Measurements from ENCODE around the gene KHDC4.

KHDC4 gene

DNA sequence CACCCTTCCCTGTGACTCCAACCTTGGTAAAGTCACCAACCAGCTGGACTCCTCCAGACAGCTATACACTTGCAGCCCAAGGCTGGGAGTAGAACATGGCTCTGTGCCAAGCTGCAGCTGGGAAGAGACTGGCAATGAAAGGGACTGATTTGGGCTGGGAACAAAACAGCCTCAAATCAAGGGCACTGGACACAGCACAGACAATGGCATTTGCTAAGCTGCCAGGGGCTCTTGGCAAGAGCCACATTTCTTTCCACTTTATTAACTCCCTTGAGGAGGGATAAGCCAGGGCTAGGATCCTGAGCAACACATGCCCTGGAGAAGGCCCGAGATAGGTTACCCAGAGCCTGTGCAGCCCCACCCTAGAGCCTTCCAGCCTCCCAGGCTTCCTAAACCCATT is 62.8 kb downstream of the KHDC4 start:
- H3K9me3 ChIP-seq: no peaks in the 10 kb centered on the region
- peaks cover 0 to 11% (median 9%) of the 10 kb centered on the region in 4 donors for H3K4me1 ChIP-seq
- H3K27ac ChIP-seq: peak overlapping the region in 1 of 2 donors; percentile 26
- no peak overlapping the region for H3K4me3 ChIP-seq
- peaks cover 0 to 23% (median 20%) of the 10 kb centered on the region in 3 donors for H3K36me3 ChIP-seq
- no peaks in the 10 kb centered on the region for H3K27me3 ChIP-seq
- peak in 1 of 2 donors; percentile 28 for DNase-seq
- TF ChIP-seq, protein P1, sequence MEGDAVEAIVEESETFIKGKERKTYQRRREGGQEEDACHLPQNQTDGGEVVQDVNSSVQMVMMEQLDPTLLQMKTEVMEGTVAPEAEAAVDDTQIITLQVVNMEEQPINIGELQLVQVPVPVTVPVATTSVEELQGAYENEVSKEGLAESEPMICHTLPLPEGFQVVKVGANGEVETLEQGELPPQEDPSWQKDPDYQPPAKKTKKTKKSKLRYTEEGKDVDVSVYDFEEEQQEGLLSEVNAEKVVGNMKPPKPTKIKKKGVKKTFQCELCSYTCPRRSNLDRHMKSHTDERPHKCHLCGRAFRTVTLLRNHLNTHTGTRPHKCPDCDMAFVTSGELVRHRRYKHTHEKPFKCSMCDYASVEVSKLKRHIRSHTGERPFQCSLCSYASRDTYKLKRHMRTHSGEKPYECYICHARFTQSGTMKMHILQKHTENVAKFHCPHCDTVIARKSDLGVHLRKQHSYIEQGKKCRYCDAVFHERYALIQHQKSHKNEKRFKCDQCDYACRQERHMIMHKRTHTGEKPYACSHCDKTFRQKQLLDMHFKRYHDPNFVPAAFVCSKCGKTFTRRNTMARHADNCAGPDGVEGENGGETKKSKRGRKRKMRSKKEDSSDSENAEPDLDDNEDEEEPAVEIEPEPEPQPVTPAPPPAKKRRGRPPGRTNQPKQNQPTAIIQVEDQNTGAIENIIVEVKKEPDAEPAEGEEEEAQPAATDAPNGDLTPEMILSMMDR (IDR thresholded peaks at IDR 0.05): no peak
- intact Hi-C loops (cut with DNase I; ENCODE audit: low total_unique reads): no loop called here

DNA sequence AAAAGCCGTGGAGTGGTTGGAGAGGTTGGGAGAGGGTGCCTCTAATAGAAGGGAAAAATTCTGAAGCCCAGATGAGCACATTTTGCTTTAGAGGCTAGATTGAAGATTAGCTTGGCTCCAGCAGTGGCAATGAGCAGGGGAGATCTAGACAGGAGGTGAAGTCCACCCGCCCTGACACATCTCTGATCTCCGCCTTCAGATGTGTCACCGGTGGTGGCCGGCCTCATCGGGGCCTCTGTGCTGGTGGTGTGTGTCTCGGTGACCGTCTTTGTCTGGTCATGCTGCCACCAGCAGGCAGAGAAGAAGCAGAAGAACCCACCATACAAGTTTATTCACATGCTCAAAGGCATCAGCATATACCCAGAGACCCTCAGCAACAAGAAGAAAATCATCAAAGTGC is 66.4 kb downstream of the KHDC4 start:
- no peak for DNase-seq
- Histone ChIP-seq H3K4me1 (peaks cover 0 to 11% (median 9%) of the 10 kb centered on the region in 4 donors), H3K27me3 (no peaks in the 10 kb centered on the region), H3K27ac (no peak overlapping the region), H3K4me3 (no peak overlapping the region), H3K36me3 (peaks cover 0 to 23% (median 20%) of the 10 kb centered on the region in 3 donors), H3K9me3 (no peaks in the 10 kb centered on the region)
- TF ChIP-seq, protein P1 (IDR thresholded peaks at IDR 0.05): no peak
- intact Hi-C loops (cut with DNase I; ENCODE audit: low total_unique reads): no loop called here

DNA sequence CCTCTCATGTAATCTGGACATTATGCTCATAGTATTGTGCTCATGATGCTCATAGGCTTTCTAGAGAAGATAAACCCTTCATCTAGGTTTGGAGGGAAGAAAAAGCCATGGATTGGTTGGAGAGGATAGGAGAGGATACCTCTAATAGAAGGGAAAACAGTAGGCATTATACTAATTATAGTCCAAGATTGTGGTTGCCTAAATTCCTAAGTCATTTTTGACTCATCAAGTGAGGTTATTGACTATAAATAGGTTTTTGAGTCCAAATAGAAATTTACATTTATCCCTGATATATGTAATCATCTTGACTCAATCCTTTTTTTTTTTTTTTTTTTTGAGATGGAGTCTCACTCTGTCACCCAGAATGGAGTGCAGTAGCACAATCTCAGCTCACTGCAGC is 69.8 kb downstream of the KHDC4 start:
- TF ChIP-seq, protein P1 (IDR thresholded peaks at IDR 0.05): no peak
- Histone ChIP-seq H3K27ac (no peak overlapping the region), H3K27me3 (no peaks in the 10 kb centered on the region), H3K4me1 (peaks cover 0 to 14% (median 7%) of the 10 kb centered on the region in 4 donors), H3K9me3 (no peaks in the 10 kb centered on the region), H3K36me3 (peaks cover 0 to 13% (median 11%) of the 10 kb centered on the region in 3 donors), H3K4me3 (no peak overlapping the region)
- no peak for DNase-seq
- intact Hi-C loops (cut with DNase I; ENCODE audit: low total_unique reads): no loop called here
